HG03460 (cell line): Measurements from ENCODE around the gene NCOA4.
"Not testable (repeated sequence)": the region's sequence is repeated elsewhere in the genome, so short reads cannot be mapped to it uniquely, and the experiment has no call there.

ENCODE experiments used
- ATAC-seq: cut with Tn5 transposase; IDR thresholded peaks from one replicate; pipeline ENCODE4 v1.9.1; 2021; ENCODE audit not compliant: unreplicated experiment

NCOA4 gene

GRCh38 chr10:46020344-46020657 lies 10.1 kb downstream of the NCOA4 start:
- no peak for ATAC-seq

DNA sequence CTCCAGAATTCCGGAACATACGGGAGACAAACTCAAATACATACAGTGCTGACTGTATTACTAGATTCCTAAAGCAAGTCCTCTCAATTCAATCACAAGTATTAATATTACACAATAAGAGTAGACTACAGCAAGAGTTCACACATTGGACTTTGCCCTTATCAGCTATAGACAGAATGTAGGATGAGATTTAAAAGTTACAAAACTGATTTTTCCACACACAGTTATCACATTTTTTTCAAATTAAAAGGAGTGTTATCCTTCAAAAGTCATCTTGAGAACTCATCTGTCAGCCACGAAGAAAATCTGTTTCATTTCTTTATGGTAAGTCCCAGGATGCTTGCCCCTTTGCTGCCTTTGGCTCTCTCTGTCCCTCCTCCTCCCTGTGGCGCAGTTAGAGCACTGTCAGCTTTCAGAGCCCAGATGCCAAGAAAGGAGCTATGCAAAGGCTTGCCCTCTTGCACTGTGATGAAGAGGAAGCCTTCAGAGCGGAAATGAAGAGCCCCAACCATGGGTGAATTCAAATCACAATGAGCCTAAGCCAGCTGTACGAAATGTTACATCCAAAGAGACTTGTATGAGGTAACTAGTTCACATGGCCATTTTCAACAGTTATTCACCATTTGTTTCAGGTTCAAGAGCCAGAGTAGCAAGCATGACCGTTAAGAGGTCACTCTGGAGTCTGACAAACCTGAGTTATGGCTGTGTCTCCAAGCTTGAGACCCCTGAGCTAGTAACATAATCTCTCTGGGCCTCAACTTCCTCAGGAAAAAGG lies 10.7 kb downstream of the NCOA4 start:
- ATAC-seq: no peak

- no peak for ATAC-seq
Measured at GRCh38 chr10:46019177-46019528, 11.3 kb downstream of the NCOA4 start.

DNA sequence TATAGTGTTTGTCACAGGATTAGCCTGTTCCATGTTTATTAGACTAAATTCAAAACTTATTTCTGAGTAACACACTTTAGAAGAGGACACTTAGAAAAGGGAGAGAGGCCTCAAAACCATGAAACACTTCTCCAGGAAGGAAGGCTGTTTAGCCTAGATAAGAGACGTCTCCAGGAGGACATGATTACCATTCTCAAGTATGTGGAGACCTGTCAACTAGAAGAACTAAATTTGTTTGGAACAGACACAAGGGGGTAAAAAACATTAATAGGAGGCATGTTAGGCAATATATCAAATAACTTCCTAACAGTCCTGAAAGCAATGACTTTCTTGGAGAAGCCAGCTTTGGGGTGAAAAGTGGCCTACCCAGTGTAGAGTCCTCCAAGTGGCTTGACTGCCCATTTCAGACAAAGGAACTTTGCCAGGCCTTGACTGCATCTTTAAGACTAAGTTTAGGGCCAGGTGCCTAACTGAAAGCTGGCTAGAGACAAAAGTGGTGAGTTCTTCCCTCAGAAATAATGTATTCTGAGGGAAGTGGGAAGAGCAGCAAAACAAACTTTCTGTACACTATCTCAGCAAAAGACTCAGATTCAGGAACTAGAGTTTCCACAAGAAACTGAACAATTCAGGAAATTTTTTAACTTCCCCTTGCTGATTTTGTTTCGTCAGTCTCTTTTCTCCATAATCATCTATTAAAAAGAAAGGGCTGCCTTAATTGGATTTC lies 11.8 kb downstream of the NCOA4 start:
- no peak for ATAC-seq

DNA sequence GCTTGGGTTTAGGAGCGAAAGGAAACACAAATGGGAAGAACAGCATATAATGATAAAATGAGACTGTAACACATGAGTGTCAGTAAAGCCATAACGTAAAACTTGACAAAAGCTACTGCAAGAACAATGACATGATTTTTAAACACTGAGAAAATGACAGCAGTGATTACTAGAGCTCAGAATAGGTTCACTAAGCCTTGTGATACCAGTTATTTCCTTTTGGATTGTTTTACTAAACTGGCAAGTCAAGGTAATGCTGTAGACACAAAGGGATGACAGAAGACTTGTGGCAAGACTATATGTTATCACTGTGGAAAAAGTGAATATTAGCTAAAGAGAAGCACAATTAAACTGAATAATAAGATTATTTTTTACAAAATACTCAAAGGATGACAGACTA lies 12.7 kb downstream of the NCOA4 start:
- no peak for ATAC-seq

GRCh38 chr10:46016811-46017210 lies 13.6 kb downstream of the NCOA4 start:
- ATAC-seq: no peak

GRCh38 chr10:46016190-46016589 lies 14.2 kb downstream of the NCOA4 start:
- ATAC-seq: no peak

GRCh38 chr10:46014683-46015405 lies 15.6 kb downstream of the NCOA4 start:
- ATAC-seq: no peak

DNA sequence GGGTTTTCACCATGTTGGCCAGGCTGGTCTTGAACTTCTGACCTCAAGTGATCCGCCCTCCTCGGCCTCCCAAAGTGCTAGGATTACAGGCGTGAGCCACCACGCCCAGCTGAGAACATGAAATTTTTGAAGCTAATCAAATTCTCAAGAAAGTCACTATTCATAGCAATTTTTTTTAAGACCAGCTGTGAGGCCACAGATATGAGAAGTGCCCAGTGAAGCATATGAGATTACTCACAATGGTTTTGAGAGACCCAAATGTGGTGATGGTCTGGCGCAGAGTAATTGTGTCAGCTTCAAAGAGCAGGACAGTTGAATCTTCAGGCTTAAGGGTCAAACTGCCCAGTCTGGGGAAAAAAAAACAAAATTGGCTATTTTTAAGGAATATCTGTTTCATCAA lies 16.2 kb downstream of the NCOA4 start:
- ATAC-seq: no peak

- ATAC-seq: no peak
Measured at GRCh38 chr10:46012746-46013145, 17.7 kb downstream of the NCOA4 start.

GRCh38 chr10:46006219-46006618 lies 24.2 kb downstream of the NCOA4 start:
- ATAC-seq: no peak

- no peak for ATAC-seq
Measured at GRCh38 chr10:46005383-46005782, 25.0 kb downstream of the NCOA4 start.

DNA sequence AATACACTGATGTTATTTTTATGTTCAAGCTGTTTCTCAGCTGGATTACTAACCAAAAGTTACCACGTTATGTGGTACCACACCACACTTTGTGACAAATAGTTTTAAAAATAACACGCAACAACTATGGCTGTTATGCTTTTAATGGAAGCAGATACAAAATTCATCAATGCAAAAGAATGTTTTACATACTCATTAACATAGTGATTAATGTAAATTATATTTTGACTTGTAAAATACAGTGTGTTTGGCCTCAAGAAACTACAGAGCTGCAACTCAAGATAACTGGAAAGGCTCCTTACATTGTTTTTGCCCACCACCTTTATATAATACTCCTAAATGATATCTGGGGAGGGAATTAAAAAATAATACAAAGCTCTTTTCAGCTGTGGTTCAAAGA lies 25.5 kb downstream of the NCOA4 start:
- ATAC-seq: no peak

DNA sequence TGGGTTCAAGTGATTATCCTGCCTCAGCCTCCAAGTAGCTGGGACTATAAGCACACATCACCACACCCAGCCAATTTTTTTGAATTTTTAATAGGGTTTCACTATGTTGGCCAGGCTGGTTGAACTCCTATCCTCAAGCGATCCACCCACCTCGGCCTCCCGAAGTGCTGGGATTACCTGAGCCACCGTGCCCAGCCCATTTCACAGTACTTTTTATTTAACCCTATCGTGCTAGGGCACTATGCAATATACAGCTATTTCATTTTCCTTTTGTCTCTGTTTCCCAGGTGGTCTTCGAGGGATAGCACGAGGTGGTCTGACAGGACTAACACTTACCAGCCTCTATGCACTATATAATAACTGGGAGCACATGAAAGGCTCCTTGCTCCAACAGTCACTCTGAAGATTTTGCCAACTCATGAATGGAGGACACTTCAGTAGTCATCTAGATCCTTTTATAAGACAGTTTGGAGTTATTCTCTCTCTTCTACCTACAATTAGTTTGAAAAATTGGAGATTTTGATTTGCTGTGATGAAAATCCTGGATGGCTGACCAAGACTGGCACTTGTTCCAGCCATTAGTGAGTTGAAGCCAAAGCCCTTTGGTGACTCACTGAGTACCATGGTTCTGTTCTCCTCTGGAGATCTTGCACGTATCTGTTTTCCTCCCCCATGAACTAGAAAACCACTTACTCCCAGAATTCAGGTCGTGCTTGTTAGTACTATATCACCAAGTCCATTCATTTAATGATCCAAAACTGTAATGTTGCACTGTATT lies 27.3 kb downstream of the NCOA4 start:
- ATAC-seq: no peak

- not testable (repeated sequence) for ATAC-seq
Measured at GRCh38 chr10:46002189-46002687, 28.2 kb downstream of the NCOA4 start.

DNA sequence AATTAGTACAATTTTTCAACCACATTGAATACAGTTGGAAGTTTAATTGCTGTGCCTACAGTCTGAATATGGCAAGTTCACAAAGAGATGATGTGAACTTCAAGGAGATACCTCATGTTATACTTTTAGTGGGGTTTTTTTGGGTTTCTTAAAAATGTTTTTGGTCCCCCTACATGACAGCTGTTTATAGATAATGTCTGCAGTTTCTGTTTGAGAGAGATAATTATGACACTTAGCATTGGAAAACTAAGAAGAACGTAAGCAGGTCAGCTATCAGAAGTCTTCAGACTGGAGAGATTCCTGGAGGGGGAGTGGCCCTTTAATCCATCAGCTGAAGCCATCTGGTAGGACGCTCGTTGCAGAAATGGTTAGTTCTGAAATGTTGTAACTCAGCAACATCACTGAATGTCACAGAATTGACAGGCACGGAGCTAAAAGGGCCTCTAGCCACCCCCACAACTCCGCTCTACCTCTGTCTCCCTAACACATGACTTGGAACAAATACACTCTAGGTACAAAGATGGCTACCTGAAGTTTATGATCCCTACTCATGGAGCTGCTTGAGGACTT lies 29.2 kb downstream of the NCOA4 start:
- no peak for ATAC-seq

DNA sequence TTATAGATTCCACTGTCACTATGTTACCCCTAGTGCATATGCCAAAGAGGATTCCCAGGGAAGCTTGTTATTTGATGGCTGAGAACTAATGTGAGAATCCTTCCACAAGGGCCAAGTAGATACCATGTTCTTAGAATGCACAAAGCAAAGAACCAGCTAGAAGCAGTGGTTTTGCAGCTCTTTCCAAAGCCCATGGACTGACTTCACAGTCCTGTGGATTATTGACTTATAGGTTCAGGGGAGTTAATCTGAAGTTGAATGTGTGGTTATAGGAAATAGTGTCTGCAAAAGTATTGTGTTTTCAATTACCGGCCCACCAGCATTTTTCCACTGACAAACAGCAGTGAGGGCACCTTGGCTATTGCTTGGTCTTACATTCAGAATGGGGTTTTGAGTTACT lies 29.9 kb downstream of the NCOA4 start:
- ATAC-seq: no peak

DNA sequence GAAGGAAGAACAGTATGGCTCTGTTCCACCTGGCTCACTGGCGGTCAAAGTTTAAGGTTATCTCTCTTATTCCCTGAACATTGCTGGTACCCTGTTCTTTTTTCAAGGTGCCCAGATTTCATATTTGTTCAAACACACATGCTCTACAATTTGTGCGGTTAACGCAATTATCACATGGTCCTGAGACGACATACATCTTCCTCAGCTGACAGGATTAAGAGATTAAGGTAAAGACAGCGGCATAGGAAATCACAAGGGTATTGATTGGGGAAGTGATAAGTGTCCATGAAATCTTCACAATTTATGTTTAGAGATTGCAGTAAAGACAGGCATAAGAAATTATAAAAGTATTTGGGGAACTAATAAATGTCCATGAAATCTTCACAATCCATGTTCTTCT lies 30.5 kb downstream of the NCOA4 start:
- not testable (repeated sequence) for ATAC-seq

GRCh38 chr10:45997994-45998763 lies 32.2 kb downstream of the NCOA4 start:
- ATAC-seq: no peak

GRCh38 chr10:45997557-45997956 lies 32.9 kb downstream of the NCOA4 start:
- ATAC-seq: no peak
